ENCODE measurements around the gene MC1R.

GRCh38 chr16:89949121-89949742 is 30.6 kb downstream of the MC1R start:
- TF ChIP-seq POLR2A (IDR thresholded peaks at IDR 0.05; ENCODE audit: low read depth), result no peak
- TF ChIP-seq CTCF (IDR thresholded peaks at IDR 0.05), result no peak
